Activated naive CD8-positive, alpha-beta T cell treated with anti-CD3 and anti-CD28 coated beads, Interleukin-2, amount 10 ng/mL, durations not matched to agents 7 days and 5 days (primary cell): Measurements from ENCODE around the gene AP1M2. TPM values are rescaled to one million over a fixed set of nuclear protein-coding genes. Genes with fewer than 3 reads are reported as not detected.
"Not testable (repeated sequence)": the region's sequence is repeated elsewhere in the genome, so short reads cannot be mapped to it uniquely, and the experiment has no call there.

ENCODE experiments used
- ATAC-seq: fragments of 150-1000 bp; cut with Tn5 transposase; one replicate; pipeline ENCODE4 v1.10.0; 2021; ENCODE audit warnings: low read depth, moderate library complexity
- POLR2A ChIA-PET: fragments of 350-600 bp; sonication (Branson Sonifier 250); formaldehyde crosslinking; loops from one replicate; lab custom pipeline; 2021; ENCODE audit warnings: antibody characterized with exemption; lab: Charles Lee
- DNase-seq: peaks from one replicate; pipeline ENCODE4 v3.0.0; 2021
- H3K27ac Mint-ChIP-seq: one replicate; pipeline ENCODE4 v1.8.0; 2022; ENCODE audit warnings: mild to moderate bottlenecking, mixed read lengths
- H3K27me3 Mint-ChIP-seq: one replicate; pipeline ENCODE4 v1.8.0; 2022; ENCODE audit warnings: mild to moderate bottlenecking, moderate library complexity, mixed read lengths
- H3K36me3 Mint-ChIP-seq: one replicate; pipeline ENCODE4 v1.8.0; 2021; ENCODE audit warnings: mild to moderate bottlenecking, mixed read lengths
- H3K4me1 Mint-ChIP-seq: one replicate; pipeline ENCODE4 v1.8.0; 2021; ENCODE audit warnings: mixed read lengths
- H3K4me3 Mint-ChIP-seq: one replicate; pipeline ENCODE4 v1.8.0; 2022; ENCODE audit warnings: mild to moderate bottlenecking, moderate library complexity, mixed read lengths
- H3K9me3 Mint-ChIP-seq: one replicate; pipeline ENCODE4 v1.8.0; 2021; ENCODE audit warnings: mixed read lengths
- total RNA-seq, 2 experiments: library from RNA; stranded (reverse); gene quantifications; one replicate each; pipeline ENCODE4 v1.2.3, GENCODE V29; 2021

AP1M2 gene
- total RNA-seq, 2 experiments from 2014 or later, result not detected

DNA sequence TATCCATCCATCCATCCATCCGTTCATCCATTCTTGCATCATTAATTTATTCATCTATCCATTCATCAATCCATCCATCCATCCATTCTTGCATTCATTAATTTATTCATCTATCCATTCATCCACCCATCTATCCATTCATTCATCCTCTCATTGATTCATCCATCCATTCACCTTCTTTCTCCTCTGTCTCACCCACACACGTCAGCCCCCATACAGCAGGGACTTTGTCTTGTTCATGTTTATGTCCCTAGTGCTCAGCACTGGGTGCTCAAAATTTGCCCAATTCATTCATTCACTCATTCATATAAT is 683 bp upstream of the AP1M2 start:
- ATAC-seq (no peak), DNase-seq (no peak)
- peaks cover 18% of the 10 kb centered on the region for H3K4me1 Mint-ChIP-seq
- no peak overlapping the region for H3K27ac Mint-ChIP-seq
- peaks cover 3% of the 10 kb centered on the region for H3K36me3 Mint-ChIP-seq
- POLR2A ChIA-PET, result no interaction called here
- peaks cover 1% of the 10 kb centered on the region for H3K9me3 Mint-ChIP-seq
- H3K4me3 Mint-ChIP-seq, result no peak overlapping the region
- H3K27me3 Mint-ChIP-seq, result peaks cover 23% of the 10 kb centered on the region

DNA sequence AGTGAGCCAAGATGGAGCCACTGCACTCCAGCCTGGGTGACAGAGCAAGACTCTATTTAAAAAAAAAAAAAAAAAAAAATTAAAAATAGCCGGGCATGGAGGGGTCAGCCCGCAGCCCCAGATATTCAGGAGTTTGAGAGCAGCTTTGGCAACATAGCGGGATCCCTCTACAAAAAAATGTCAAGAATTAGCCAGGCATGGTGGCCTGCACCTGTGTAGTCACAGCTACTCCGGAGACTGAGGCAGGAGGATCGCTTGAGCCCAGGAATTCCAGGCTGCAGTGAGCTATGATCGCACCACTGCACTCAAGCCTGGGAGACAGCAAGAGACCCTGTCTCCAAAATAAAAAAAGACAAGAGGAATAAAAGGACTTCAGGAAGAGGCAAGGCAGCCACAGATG is 716 bp downstream of the AP1M2 start:
- DNase-seq, result no peak
- Mint-ChIP-seq H3K27ac (no peak overlapping the region), H3K9me3 (peaks cover 1% of the 10 kb centered on the region), H3K4me3 (no peak overlapping the region), H3K4me1 (peaks cover 18% of the 10 kb centered on the region), H3K36me3 (peaks cover 3% of the 10 kb centered on the region), H3K27me3 (peaks cover 23% of the 10 kb centered on the region)
- POLR2A ChIA-PET, result interaction anchor here (0.7 to 1.3 kb wide), 2 partner anchors 17 to 36 kb away, joined by 3 read pairs; no protein-coding TSS in a partner anchor
- ATAC-seq, result no peak

DNA sequence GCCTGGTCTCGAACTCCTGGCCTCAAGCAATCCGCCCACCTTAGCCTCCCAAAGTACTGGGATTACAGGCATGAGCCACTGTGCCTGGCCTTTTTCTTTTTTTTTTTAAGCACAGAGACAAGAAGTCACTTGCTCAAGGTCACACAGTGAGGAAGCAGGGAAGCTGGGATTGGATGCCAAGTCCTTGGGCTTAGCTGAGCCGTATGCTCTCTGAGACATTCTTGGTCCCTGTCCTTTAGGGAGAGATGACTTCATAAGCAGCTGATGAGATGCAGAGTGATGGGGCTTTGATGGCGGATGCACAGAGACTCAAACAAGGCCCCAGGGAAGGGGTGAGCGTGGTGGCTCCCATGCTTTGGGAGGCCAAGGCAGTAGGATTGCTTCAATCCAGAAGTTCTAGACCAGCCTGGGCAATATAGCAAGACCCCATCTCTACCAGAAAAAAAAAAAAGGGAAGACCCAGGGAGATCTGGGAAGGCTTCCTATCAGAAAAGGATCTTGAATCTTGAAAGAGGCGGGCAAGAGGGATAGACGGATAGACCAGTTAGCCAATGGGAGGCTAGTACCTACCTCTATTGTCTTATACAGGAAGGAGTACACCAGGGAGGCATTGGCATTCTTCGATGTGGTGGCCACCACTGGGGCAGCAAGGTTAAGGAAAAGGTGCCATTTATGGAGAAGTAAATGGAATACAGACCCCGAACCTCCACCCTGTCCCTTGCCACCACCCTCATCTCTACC is 3.9 kb downstream of the AP1M2 start:
- Mint-ChIP-seq H3K4me1 (peaks cover 23% of the 10 kb centered on the region), H3K36me3 (peaks cover 3% of the 10 kb centered on the region), H3K4me3 (no peak overlapping the region), H3K27ac (no peak overlapping the region), H3K9me3 (peaks cover 1% of the 10 kb centered on the region), H3K27me3 (peaks cover 19% of the 10 kb centered on the region)
- ATAC-seq, result no peak
- no peak for DNase-seq
- POLR2A ChIA-PET, result interaction anchor here (3.2 to 3.3 kb wide), 2 partner anchors 20 to 61 kb away, joined by 21 to 33 read pairs; no protein-coding TSS in a partner anchor

DNA sequence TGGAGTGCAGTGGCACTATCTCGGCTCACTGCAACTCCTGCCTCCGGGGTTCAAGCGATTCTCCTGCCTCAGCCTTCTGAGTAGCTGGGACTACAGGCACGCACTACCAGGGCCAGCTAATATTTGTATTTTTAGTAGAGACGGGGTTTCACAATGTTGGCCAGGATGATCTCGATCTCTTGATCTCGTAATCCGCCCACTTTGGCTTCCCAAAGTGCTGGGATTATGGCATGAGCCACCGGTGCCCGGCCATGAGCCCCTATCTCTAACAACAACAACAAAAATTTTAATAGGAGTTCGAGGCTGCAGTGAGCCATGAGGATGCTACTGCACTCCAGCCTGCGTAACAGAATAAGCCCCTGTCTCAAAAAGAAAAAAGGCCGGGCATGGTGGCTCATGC is 5.0 kb downstream of the AP1M2 start:
- no peak for DNase-seq
- POLR2A ChIA-PET, result interaction anchor here (1.5 to 3.3 kb wide), 3 partner anchors 21 to 118 kb away, joined by 5 to 33 read pairs (median 21); partner anchors contain the start of gene QTRT1
- Mint-ChIP-seq H3K4me3 (no peak overlapping the region), H3K27ac (no peak overlapping the region), H3K36me3 (no peaks in the 10 kb centered on the region), H3K9me3 (no peaks in the 10 kb centered on the region), H3K4me1 (peaks cover 17% of the 10 kb centered on the region), H3K27me3 (peaks cover 11% of the 10 kb centered on the region)
- no peak for ATAC-seq

DNA sequence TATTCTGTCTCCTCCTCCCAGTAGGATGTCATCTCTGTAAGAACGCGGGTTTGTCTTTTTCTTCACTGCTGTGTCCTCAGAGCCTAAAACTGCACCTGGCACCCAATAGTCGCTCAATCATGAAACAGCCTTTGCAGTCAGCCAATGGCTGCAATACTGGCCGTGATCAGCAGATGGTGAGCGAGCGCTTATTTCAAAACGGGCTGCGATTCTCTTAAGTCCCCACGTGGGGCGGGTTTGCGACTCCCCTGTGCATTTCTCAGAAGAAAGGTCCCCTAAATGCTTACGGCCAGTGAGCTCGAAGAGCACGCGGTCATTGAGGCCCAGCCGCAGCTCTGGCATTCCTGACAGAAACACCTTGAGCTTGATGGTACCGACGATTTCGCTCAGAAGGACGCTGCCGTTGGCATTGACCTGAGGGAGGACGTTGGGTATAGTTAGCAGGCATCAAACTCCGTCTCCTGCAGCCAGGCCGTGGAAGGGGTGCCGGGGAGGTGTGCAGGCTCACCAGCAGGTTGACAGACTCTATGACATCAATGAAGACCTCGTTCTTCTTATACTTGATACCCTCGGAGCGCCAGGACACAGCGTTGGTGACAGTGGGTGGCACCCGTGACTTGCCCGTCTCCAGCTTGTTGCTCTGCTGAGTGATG is 6.0 kb downstream of the AP1M2 start:
- H3K27ac Mint-ChIP-seq, result no peak overlapping the region
- no peaks in the 10 kb centered on the region for H3K9me3 Mint-ChIP-seq
- peaks cover 15% of the 10 kb centered on the region for H3K4me1 Mint-ChIP-seq
- peak overlapping the region; percentile 33 for H3K4me3 Mint-ChIP-seq
- ATAC-seq (peak; percentile 81), DNase-seq (peak; percentile 89)
- POLR2A ChIA-PET, result interaction anchor here (0.8 to 3.3 kb wide), 8 partner anchors 12 to 176 kb away, joined by 3 to 33 read pairs (median 4); partner anchors contain the start of gene QTRT1
- H3K36me3 Mint-ChIP-seq, result no peaks in the 10 kb centered on the region
- peaks cover 6% of the 10 kb centered on the region for H3K27me3 Mint-ChIP-seq

DNA sequence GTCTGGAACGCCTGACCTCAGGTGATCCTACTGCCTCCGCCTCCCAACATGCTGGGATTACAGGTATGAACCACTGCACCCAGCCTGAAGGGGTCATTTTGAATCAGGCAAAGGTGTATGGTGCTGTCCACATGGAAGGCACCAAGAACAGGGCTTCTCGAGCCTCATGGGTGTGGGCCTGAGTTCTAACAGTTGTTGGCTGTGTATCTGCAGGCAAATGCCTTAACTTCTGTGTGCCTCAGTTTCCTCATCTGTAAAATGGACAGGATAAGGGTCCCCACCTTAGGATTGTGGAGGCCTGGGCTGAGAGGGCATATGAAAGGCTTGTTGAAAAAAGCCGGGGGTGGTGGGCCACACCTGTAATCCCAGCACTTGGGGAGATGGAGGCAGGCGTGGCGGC is 9.2 kb downstream of the AP1M2 start:
- no peaks in the 10 kb centered on the region for H3K9me3 Mint-ChIP-seq
- no peak overlapping the region for H3K4me3 Mint-ChIP-seq
- H3K27ac Mint-ChIP-seq, result no peak overlapping the region
- DNase-seq, result no peak
- POLR2A ChIA-PET, result no interaction called here
- no peaks in the 10 kb centered on the region for H3K36me3 Mint-ChIP-seq
- peaks cover 16% of the 10 kb centered on the region for H3K4me1 Mint-ChIP-seq
- no peak for ATAC-seq
- peaks cover 3% of the 10 kb centered on the region for H3K27me3 Mint-ChIP-seq

DNA sequence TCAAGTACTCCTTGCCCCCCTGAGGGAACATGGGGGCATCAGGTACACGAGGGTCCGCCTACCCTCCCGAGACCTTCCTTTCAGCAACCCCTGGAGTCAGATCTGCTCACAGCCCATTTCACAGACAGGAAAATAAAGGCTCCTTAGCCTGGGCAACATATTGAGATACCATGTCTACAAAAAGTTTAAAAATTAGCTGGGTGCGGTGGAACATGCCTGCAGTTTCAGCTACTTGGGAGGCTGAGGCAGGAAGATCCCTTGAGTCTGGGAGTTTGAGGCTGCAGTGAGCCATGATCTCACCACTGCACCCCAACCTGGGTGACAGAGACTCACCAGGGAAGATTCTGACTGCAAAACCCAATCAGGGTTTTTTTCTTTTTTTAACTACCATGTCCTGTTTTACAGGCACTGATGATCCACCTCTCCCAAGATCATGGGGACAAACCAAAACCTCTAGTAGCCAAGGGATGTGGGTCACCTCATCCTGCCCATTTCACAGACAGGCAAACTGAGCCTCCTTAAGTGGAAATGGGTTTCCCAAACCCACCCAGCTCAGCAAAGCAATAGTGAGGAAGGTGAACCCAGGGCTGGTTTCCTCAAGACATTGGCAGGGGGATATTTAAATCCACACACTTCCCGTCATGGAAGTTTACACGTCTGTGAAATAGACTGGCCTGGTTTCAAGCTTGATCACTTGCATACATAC is 11.9 kb downstream of the AP1M2 start:
- POLR2A ChIA-PET, result interaction anchor here (1.0 kb wide), 1 partner anchor 75 kb away, joined by 3 read pairs; no protein-coding TSS in a partner anchor
- no peak overlapping the region for H3K27ac Mint-ChIP-seq
- H3K27me3 Mint-ChIP-seq, result peaks cover 3% of the 10 kb centered on the region
- no peak for DNase-seq
- no peak for ATAC-seq
- no peak overlapping the region for H3K4me3 Mint-ChIP-seq
- no peaks in the 10 kb centered on the region for H3K9me3 Mint-ChIP-seq
- H3K36me3 Mint-ChIP-seq, result no peaks in the 10 kb centered on the region
- H3K4me1 Mint-ChIP-seq, result peaks cover 19% of the 10 kb centered on the region

DNA sequence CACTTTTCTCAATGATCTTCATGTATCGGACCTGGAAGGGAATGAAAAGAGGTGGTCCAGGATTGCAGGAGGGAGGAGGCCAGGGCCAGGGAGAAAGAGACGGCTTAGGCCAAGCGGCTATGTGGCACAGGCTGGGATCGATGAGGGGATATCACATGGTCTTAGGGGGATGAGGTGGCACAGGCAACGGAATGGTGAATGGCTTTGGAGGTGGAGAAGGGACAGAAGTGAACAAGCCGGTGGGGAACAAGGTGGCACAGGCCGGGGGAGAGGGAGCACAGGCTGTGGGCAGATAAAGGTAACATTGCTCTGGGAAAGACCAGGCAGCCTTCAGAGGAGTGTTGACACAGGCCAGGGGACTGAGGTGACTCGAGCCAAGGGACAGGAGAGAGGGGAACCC is 12.7 kb downstream of the AP1M2 start:
- H3K27ac Mint-ChIP-seq, result peak overlapping the region; percentile 24
- POLR2A ChIA-PET, result no interaction called here

DNA sequence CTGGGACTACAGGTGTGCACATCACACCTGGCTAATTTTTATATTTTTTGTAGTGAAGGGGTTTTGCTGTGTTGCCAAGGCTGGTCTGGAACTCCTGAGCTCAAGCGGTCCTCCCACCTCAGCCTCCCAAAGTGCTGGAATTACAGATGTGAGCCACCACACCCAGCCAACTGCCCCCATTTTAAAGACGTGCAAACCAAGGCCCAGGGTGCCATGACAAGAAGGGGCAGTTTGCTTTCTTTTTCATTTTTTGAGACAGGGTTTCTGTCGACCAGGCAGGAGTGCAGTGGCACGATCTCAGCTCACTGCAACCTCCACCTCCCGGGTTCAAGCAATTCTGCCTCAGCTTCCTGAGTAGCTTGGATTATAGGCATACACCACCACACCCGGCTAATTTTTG is 13.3 kb downstream of the AP1M2 start:
- POLR2A ChIA-PET, H3K9me3 Mint-ChIP-seq, H3K4me3 Mint-ChIP-seq, DNase-seq, ATAC-seq, H3K36me3 Mint-ChIP-seq, H3K27me3 Mint-ChIP-seq, H3K27ac Mint-ChIP-seq: not testable (repeated sequence)
- peaks cover 24% of the 10 kb centered on the region for H3K4me1 Mint-ChIP-seq

More for the DNA sequence above, 12.7 kb downstream of the AP1M2 start:
- Mint-ChIP-seq H3K4me3 (no peak overlapping the region), H3K27me3 (peaks cover 3% of the 10 kb centered on the region), H3K9me3 (no peaks in the 10 kb centered on the region), H3K4me1 (peaks cover 22% of the 10 kb centered on the region), H3K36me3 (no peaks in the 10 kb centered on the region)
- DNase-seq (no peak), ATAC-seq (no peak)

DNA sequence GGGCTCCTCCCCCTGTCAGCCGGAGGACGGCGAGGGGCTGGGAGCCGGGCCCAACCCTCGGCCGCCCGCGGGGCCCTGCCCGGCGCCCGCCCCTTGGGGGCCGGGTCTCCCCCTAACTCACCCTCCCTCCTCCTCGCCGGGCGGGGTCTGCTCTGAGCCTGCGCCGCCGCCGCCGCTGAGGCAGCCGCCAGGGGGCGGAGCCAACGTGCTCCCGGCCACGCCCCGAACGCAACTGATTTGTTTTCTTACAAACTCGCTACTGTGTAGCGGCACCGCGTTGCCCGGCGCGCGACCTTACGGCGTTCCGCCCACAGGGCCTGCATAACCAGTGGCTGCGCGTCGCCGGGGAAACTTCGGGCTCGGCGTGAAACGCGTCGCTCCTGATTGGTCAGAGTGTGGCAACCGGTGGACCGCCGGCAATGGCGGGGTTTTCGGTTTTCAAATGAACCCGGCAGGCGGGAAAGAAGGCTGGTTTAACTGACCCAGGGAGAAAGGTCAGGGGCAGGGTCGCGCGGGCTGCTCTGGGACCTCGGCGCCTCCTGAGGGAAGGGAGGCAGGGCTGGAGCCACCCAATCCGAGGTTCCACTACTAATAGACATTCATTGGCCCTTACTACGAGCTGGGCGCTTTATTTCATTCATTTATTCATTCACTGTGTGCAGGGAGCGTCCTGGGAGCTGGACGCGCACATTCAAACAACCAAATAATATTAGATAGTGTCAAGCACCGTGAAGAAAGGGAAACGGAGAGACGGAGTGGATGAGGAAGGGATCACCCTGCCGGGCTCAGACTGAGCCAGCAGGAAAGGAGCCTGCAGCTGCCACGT is 18.1 kb downstream of the AP1M2 start, which contains the start of gene CDKN2D:
CDKN2D (minus strand) TSS at position 154 of the 826 bp plus-strand sequence. CDS start 326 bp downstream, outside the sequence.
- peak within 1 kb of the TSS; percentile 99 for H3K4me3 Mint-ChIP-seq
- H3K36me3 Mint-ChIP-seq, result peaks cover 24% of the 10 kb centered on the region
- peaks cover 33% of the 10 kb centered on the region for H3K4me1 Mint-ChIP-seq
- DNase-seq (peak; percentile 100), ATAC-seq (peak; percentile 78)
- POLR2A ChIA-PET, result interaction anchor here (0.6 to 7.9 kb wide), 13 partner anchors 10 to 465 kb away, joined by 3 to 224 read pairs (median 6); partner anchors contain the start of genes ATG4D and S1PR5
- H3K27me3 Mint-ChIP-seq, result no peaks in the 10 kb centered on the region
- no peaks in the 10 kb centered on the region for H3K9me3 Mint-ChIP-seq
- H3K27ac Mint-ChIP-seq, result peak within 1 kb of the TSS; percentile 98

DNA sequence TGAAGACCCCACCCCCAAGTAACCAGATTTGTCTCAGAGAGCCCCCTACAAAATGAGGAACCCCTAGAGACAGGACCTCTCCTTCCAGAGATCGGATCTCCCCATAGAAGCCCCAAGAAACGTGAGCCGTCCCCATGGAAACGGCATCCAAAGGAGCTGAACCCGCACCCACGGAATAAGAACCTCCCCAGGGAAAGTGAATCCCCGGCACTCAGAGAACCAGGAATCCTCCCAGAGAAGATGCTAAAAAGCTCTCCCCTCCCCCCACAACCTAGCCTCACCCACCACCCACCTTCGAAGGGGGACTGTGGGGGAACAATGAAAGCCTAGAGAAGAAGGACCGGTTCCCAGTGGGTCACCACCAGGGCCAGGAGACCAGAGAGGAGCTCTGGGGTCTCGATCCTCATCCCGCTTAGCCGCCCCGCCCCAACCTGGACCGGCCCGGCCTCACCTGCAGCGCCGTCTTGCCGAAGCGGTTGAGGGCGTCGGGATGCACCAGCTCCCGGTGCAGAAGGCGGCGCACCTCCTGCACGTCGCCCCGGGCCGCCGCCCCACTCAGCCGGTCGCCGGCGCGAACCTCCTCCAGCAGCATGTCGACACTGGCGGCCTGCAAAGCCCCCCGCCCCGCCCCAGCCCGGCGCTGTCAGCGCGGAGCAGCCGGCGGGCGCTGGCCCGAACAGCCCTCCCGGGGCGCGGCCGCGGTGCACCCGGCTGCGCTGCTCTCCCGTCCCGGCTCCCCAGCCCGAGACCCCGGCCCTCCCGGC is 18.9 kb downstream of the AP1M2 start:
- DNase-seq, result no peak
- Mint-ChIP-seq H3K36me3 (peaks cover 24% of the 10 kb centered on the region), H3K4me3 (peak overlapping the region; percentile 99), H3K27me3 (no peaks in the 10 kb centered on the region), H3K4me1 (peaks cover 33% of the 10 kb centered on the region), H3K9me3 (no peaks in the 10 kb centered on the region), H3K27ac (peak overlapping the region; percentile 98)
- ATAC-seq, result peak; percentile 13
- POLR2A ChIA-PET, result interaction anchor here (0.6 to 7.9 kb wide), 17 partner anchors 10 to 455 kb away, joined by 3 to 224 read pairs (median 4); partner anchors contain the start of genes ATG4D, QTRT1 and S1PR5

DNA sequence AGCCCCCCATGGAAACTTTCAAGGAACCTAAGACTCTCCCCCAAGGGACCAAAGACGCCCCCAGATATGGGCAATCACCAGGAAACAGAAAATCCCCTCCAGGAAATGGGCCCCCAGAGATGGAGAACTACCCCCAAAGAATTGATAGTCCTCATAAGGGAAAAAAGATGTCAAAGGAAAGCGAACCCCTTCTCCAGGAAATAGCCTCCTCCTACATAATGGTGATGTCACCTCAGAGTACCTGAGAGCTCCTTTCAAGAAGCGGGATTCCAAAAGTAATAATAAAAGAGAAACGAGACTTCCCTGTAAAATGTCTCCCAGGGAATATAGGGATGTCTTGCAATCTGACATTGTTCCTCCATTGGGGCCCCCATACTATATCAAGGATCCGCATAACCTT is 19.5 kb downstream of the AP1M2 start:
- H3K4me1 Mint-ChIP-seq, result peaks cover 34% of the 10 kb centered on the region
- DNase-seq (no peak), ATAC-seq (no peak)
- peak overlapping the region; percentile 98 for H3K27ac Mint-ChIP-seq
- peak overlapping the region; percentile 99 for H3K4me3 Mint-ChIP-seq
- H3K9me3 Mint-ChIP-seq, result no peaks in the 10 kb centered on the region
- no peaks in the 10 kb centered on the region for H3K27me3 Mint-ChIP-seq
- POLR2A ChIA-PET, result interaction anchor here (0.6 to 7.9 kb wide), 18 partner anchors 9 to 454 kb away, joined by 3 to 224 read pairs (median 4); partner anchors contain the start of genes ATG4D, QTRT1 and S1PR5
- H3K36me3 Mint-ChIP-seq, result peaks cover 24% of the 10 kb centered on the region
